Loucy (cell line): ENCODE data around the gene OR4N5.

ENCODE experiments used
- EZH2phosphoT487 ChIP-seq: fragments of 200-600 bp; IDR thresholded peaks from 2 replicates; pipeline ENCODE4 v1.6.1; 2018; ENCODE audit warnings: antibody characterized with exemption, mild to moderate bottlenecking, moderate library complexity, borderline replicate concordance
- TF ChIP-seq, protein P1 (sequence below): fragments of 200-600 bp; sonication (generic); conservative IDR thresholded peaks from 2 replicates; pipeline ENCODE4 v1.5.1; 2014; ENCODE audit warnings: mild to moderate bottlenecking, antibody characterized with exemption, low read length

GRCh38 chr14:20118795-20119194, 19.8 kb upstream of the OR4N5 start:
- TF ChIP-seq, protein P1, sequence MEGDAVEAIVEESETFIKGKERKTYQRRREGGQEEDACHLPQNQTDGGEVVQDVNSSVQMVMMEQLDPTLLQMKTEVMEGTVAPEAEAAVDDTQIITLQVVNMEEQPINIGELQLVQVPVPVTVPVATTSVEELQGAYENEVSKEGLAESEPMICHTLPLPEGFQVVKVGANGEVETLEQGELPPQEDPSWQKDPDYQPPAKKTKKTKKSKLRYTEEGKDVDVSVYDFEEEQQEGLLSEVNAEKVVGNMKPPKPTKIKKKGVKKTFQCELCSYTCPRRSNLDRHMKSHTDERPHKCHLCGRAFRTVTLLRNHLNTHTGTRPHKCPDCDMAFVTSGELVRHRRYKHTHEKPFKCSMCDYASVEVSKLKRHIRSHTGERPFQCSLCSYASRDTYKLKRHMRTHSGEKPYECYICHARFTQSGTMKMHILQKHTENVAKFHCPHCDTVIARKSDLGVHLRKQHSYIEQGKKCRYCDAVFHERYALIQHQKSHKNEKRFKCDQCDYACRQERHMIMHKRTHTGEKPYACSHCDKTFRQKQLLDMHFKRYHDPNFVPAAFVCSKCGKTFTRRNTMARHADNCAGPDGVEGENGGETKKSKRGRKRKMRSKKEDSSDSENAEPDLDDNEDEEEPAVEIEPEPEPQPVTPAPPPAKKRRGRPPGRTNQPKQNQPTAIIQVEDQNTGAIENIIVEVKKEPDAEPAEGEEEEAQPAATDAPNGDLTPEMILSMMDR: no peak
- TF ChIP-seq EZH2phosphoT487: no peak
